GM23338 (cell line): ENCODE measurements around the gene SLC51B.

Source experiments
- EZH2 ChIP-seq: fragments of 200-600 bp; sonication (generic); IDR thresholded peaks from one replicate; pipeline ENCODE4 v1.8.0; 2017; ENCODE audit warnings: antibody characterized with exemption, mild to moderate bottlenecking, low read depth; ENCODE audit not compliant: unreplicated experiment
- EZH2phosphoT487 ChIP-seq: fragments of 200-600 bp; sonication (generic); IDR thresholded peaks from one replicate; pipeline ENCODE4 v1.8.1; 2018; ENCODE audit warnings: antibody characterized with exemption; ENCODE audit not compliant: unreplicated experiment
- TF ChIP-seq, protein P1 (sequence below), 2 experiments: fragments of 200-600 bp in 1 of 2; sonication (generic) in 1 of 2; conservative IDR thresholded peaks; 2 replicates each; pipeline versions ENCODE4 v1.5.1 to v1.6.1; 2016 to 2017; ENCODE audit warnings: antibody characterized with exemption in 2 of 2, low read depth in 2 of 2, mild to moderate bottlenecking in 2 of 2, moderate library complexity in 1 of 2
- TF ChIP-seq, protein P2 (sequence below): IDR thresholded peaks from 2 replicates; pipeline ENCODE4 v1.6.1; 2016; ENCODE audit warnings: antibody characterized with exemption

DNA sequence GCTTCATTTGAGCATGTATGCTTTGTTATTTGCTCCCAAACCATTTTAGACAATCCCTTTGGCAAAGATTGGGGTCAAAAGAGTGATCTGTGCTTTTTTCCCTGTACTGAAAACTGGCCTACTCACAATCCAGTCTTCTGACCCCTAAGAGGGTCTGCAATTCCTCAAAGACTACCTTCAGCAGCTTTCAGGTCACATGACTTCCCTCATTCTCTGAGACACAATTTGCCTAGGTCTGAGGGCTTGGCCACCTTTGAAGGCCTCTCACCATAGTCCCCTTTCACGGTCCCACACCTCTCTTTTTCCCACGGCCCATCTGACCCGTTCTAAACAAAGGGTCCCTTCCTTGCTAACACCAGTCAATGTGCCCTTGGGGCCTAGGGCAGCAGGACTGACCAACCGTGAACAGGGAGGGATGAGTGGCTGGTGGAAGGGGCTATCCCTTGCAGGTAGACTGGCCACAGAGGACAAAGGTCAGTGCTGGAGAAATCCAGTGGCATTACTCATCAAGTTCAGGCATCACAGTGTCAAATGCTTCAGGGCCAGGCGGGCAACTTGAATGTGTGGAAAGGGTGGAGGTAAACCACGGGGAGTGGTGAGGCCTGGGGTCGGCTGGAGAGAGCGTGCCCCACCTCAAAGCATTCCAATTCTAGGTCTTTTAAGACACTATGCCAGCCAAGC lies 11.8 kb downstream of the SLC51B start:
- TF ChIP-seq, protein P1, sequence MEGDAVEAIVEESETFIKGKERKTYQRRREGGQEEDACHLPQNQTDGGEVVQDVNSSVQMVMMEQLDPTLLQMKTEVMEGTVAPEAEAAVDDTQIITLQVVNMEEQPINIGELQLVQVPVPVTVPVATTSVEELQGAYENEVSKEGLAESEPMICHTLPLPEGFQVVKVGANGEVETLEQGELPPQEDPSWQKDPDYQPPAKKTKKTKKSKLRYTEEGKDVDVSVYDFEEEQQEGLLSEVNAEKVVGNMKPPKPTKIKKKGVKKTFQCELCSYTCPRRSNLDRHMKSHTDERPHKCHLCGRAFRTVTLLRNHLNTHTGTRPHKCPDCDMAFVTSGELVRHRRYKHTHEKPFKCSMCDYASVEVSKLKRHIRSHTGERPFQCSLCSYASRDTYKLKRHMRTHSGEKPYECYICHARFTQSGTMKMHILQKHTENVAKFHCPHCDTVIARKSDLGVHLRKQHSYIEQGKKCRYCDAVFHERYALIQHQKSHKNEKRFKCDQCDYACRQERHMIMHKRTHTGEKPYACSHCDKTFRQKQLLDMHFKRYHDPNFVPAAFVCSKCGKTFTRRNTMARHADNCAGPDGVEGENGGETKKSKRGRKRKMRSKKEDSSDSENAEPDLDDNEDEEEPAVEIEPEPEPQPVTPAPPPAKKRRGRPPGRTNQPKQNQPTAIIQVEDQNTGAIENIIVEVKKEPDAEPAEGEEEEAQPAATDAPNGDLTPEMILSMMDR (conservative IDR thresholded peaks at IDR 0.05; ENCODE audit: low read depth in 2 of 2) = no peak
- TF ChIP-seq EZH2phosphoT487 (no peak), EZH2 (no peak)
- TF ChIP-seq, protein P2, sequence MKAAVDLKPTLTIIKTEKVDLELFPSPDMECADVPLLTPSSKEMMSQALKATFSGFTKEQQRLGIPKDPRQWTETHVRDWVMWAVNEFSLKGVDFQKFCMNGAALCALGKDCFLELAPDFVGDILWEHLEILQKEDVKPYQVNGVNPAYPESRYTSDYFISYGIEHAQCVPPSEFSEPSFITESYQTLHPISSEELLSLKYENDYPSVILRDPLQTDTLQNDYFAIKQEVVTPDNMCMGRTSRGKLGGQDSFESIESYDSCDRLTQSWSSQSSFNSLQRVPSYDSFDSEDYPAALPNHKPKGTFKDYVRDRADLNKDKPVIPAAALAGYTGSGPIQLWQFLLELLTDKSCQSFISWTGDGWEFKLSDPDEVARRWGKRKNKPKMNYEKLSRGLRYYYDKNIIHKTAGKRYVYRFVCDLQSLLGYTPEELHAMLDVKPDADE = no peak
